Measurements from ENCODE around the gene CYP19A1.

CYP19A1 gene

GRCh38 chr15:51338496-51338895 lies at the start of gene CYP19A1:
TSS of gene CYP19A1 (minus strand) at chr15:51338596. CDS start at chr15:51242912, 95,684 bp downstream.
- DNase-seq: no peak

- DNase-seq: no peak
These were observed 49.3 kb upstream of the CYP19A1 start for GRCh38 chr15:51387699-51388041.

- DNase-seq: no peak
These were observed 48.7 kb upstream of the CYP19A1 start for GRCh38 chr15:51386960-51387698.

GRCh38 chr15:51386486-51386885 lies 48.1 kb upstream of the CYP19A1 start:
- no peak for DNase-seq

DNA sequence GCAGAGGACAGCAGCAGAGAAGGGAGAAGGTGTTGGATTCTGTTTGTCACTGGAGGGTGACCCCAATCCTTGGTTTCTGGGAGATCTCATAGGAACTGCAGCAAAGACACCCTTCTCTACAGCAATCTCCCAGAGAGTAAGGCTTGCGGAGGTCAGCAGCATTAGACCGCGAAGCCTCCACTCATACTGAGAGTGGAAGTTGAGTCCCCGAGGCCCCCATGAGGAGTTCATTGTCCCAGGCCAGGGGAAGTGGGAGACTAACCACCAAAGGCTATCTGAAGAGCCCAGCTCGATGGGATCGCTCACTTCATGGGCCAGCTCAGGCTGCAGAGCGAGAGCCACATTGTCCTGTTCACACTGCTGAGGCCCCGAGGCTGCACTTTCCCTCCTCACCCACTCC lies 47.6 kb upstream of the CYP19A1 start:
- DNase-seq: no peak

DNA sequence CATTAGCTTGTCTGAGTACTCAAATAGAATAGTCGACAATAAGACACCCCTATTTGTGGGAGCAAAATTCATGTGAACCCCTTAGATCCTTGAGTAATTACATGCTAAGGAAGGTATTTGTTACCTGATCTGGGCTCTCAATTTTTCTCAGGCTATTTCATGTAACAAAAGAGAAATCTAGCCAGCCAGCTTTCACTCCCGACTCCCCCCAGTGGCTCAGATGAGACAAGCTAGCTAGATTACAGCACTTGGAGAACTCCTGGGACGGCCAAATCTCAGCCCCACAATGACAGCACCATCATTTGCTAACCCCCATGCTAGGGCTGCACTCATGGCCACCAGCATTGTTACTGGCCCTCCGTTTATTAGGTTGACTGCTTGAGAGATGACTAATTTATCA lies 44.4 kb upstream of the CYP19A1 start:
- no peak for DNase-seq

DNA sequence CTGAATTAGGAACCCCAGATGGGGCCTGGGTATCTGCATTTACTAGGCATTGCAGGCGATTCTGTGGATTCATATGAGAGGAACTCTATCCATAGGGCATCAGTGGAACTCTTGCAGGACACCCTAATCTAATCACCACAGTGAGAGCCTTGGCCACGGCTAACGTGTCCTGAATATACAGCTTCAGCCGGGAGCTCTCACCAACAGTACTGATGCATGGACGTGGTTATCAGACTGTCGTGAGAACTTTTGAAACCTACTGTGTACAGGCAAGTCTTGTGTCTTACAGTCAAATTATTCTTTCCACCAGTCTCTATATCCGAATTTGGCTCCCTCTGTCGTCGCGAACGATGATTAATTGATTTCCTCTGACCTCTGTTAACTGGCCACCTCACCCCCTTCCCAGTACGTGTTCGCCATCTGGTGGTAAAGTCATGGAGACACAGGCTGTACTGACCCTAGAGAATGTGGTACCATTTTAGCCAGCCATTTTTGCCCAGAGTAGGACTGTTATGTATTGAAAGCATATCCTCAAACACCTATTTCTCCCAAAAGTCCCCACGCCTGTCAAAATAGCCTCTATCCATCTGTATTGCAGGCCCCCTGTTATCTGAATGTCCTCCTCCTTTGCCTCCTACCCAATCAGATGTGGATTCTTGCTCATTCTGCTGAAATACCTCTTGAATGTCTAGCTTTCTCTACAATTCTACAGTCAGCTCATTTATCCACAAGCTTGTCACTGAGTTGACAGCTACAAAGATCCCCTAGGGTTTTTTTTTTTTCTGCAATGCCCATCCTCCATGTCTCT lies 42.8 kb upstream of the CYP19A1 start:
- DNase-seq: peak; percentile 61

DNA sequence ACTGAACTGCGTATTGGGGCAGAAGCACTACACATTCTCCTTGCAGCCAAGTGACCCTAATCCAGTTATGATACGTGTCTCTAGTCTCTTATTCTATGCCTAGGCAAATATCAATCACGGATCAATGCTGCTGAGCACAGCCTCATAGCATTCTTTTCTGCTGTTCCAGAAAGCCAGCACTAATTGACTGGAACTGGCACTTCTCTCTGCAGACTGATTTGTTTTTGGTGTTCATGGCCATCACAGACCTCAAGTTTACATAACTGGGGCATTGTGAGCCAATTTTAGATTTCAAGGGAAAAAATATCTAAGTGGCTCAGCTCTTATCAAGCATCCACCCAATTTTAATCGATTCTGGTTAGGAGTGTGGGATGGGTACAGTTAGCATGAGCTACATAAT lies 41.0 kb upstream of the CYP19A1 start:
- no peak for DNase-seq

- DNase-seq: no peak
These were observed 40.0 kb upstream of the CYP19A1 start for GRCh38 chr15:51378406-51378805.

DNA sequence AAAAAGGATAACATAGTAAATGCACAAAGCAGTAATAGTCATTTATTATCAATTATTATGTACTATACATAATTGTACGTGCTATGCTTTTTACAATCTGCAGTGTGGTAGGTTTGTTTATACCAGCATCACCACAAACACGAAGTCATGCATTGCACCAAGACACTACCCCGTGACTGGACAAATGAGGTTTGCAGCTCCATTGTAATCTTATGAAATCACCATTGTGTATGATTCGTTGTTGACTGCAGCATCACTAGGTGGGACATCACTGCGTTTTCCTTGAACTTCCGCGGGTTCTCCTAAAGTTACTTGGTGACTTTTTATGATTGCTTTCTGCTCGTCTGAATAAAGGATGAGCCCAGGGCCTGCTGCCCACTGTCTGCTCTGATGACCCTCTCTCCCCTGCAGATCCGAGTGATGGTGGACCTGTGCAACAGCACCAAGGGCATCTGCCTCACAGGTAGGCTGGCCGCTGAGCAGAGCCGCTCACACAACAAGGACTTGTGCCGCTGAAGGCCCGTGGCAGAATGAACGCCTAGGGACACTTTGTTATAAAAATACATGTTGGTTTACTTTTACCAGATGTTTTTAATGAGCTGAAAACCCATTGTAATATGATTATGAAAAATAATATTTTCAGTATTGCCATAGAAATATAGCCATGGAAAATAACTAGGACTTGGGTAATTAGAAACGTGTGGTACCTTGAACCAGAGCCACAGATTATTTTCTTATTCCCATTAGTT lies 38.8 kb upstream of the CYP19A1 start:
- DNase-seq: no peak

GRCh38 chr15:51375966-51376640 lies 37.7 kb upstream of the CYP19A1 start:
- DNase-seq: no peak

- DNase-seq: peak; percentile 92
These were observed 35.7 kb upstream of the CYP19A1 start for GRCh38 chr15:51374131-51374530.

- no peak for DNase-seq
These were observed 32.9 kb upstream of the CYP19A1 start for GRCh38 chr15:51371266-51371665.

DNA sequence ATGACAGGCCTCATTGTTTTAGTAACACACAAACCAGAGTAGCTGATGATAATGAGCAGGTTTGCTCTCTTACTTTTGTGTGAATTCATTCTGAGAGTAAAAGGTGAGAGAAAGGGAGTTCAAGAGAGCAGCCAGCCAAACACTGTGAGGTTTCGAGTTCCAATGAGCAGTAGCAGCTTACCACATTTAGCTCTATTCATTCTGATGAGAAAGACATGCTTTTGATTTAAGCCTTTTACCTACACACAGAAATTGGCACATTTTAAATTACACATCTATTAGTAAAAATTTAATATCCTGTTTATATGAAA lies 31.0 kb upstream of the CYP19A1 start:
- no peak for DNase-seq

GRCh38 chr15:51368751-51369450 lies 30.5 kb upstream of the CYP19A1 start:
- DNase-seq: no peak

- no peak for DNase-seq
These were observed 29.9 kb upstream of the CYP19A1 start for GRCh38 chr15:51368307-51368706.

DNA sequence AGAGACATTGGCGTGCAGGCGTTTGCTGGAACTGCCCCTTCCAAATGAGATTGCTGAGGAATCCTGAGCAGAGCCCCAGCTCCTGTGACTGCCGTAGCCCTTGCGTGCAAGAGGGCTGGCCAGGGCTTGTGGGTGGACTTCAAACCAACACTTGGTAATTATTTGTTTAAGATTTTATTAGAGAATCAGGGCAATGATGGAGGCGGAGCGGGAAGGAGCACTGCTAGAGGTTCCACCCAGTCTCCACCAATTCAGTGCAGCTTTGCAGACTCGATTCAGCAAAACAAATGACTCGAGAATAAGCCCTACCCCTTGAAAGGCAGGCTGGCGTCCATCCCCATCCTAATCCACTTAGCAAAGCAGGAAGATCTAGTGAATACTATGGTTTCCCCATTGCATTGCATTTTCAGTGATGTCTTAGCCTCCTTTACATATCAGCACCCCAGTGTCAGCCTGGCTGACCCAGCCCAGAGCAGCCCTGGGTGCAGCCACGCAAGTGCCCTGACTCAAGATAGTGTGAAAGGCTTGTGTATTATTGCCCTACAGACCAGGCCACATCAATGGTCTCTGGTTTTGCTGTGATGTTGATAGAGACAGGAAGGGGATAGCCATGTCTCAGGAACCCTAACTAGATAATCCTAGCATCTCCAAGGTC lies 29.1 kb upstream of the CYP19A1 start:
- no peak for DNase-seq

- no peak for DNase-seq
These were observed 28.5 kb upstream of the CYP19A1 start for GRCh38 chr15:51366920-51367319.

GRCh38 chr15:51366071-51366470 lies 27.7 kb upstream of the CYP19A1 start:
- no peak for DNase-seq

DNA sequence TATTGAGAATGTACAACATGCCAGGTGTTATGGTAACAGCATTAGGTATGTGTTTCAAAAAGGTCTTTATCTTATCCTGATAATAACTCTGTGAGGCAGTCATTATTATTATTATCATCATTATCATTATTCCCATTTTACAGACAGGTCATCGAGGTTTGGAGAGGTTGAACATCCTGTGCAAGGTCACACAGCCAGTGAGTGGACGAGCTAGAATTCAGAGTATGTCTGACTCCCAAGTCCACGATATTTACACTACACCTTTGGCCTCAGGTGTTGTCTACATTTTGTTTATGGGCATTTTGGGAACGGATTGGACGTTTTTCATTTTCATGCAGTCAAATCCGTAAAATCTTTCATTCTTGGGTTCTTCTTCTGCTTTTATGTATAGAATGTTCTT lies 27.0 kb upstream of the CYP19A1 start:
- DNase-seq: no peak

- no peak for DNase-seq
These were observed 25.0 kb upstream of the CYP19A1 start for GRCh38 chr15:51363383-51363782.

DNA sequence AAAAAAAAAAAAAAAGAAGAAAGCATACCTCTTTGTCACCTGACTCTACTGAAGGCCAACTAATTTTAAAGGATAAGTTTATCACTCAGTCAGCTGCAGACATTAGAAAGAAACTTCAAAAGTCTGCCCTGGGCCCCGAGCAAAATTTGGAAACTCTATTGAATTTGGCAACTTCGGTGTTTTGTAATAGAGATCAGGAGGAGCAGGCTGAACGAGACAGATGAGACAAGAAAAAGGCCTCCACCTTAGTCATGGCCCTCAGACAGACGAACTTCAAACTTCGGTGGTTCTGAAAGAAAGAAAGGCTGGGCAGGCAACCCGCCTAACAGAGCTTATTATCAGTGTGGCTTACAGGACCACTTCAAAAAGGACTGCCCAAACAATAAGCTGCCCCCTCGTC lies 21.6 kb upstream of the CYP19A1 start:
- DNase-seq: no peak
